Stimulated activated CD8-positive, alpha-beta memory T cell treated with anti-CD3 and anti-CD28 coated beads, Interleukin-4, amount 100 ng/mL, for 1 hour (primary cell): ENCODE results near the gene AMHR2.

Source experiments
- DNase-seq, 2 donors: peaks; one replicate each; pipeline ENCODE4 v3.0.0-alpha.2; 2020; ENCODE audit warnings: low read depth in 2 of 2, low spot score in 1 of 2

Gene AMHR2

DNA sequence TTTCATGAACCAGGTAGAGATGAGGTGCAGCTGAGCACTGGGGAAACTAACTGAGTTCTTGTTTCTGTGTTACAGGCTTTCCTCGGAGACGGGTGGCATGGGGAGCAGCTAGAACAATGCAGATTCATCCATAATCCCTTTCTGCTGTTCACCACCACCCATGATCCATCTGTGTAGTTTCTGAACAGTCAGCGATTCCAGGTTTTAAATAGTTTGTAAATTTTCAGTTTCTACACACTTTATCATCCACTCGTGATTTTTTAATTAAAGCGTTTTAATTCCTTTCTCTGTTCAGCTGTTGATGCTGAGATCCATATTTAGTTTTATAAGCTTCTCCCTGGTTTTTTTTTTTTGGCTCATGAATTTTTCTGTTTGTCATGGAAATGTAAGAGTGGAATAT, 55.7 kb downstream of the AMHR2 start:
- DNase-seq = no peak

DNA sequence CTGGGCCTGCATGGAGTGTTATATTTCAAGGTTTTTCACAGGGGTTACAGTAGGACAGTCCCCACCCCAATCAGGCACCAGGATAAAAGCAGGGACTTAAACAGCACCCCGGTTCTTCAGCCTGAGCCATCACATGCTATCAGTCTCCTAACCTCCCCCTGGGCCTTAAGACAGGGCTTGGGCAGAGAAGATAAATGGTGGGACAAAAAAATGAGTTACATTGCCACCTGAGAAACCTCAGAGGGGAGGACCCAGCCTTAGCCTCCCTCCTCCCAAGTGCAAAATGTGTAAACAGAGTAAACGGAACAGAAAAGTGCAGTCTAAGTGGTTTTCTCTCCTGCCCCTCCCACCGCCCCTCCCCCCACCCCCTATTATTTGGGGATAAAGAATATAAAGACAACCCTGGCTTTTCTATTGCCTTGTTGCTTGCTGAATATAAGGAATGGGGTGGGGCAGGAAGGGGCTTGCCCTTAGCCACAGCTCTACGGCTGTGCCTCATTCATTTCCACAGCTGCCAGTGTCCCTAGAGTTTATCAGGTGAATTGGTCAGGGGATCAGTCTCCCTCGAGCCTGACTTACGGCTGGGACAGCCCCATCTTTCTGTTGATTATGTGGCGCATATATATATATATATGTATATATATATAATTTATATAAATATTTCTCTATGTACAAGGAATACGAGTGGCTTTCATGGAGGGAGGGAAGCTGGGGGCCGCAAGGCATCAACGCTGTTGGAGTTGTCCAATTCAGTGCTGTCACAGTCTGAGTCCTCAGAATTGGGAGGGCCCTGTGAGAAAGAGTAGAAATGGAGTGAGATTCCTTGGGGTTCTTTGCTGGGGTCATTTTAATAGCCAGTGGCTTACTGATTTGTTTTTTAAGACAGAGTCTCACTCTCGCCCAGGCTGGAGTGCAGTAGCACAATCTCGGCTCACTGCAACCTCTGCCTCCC, 57.1 kb downstream of the AMHR2 start:
- no peak for DNase-seq
